ENCODE results near the gene ABCA12. TPM values are rescaled to one million over a fixed set of nuclear protein-coding genes. Genes with fewer than 3 reads are reported as not detected.

Gene ABCA12
- total RNA-seq, 1 donor from 2014 or later, result 0.12 TPM

GRCh38 chr2:215149486-215149885 lies 11.1 kb upstream of the ABCA12 start:
- Mint-ChIP-seq H3K9me3 (no peaks in the 10 kb centered on the region), H3K4me1 (no peaks in the 10 kb centered on the region), H3K27me3 (ENCODE audit: low read depth) (no peaks in the 10 kb centered on the region), H3K27ac (ENCODE audit: unreplicated experiment) (no peak overlapping the region), H3K36me3 (ENCODE audit: low read depth) (no peaks in the 10 kb centered on the region), H3K4me3 (no peak overlapping the region)
- no peak for DNase-seq (ENCODE audit: low read depth, low spot score)
- TF ChIP-seq CTCF (conservative IDR thresholded peaks at IDR 0.05), result no peak

DNA sequence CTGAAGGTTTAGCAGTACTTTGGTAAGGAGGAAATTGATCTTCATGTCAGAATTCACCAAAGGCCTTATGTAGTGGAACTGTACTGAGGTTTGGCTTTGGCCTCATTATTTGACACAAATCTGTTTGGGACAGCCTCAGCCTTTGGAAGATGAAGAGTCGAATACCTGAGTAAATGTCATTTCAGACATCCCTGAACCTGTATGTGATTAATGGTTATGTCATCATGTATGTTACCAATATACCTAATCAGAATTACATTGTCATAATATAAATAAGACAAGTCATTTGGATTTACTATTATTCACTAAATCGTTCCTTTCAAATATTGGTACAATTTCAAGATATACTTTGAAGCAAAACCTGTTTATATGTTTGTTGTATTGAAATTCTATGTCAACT lies 10.6 kb upstream of the ABCA12 start:
- Mint-ChIP-seq H3K27me3 (ENCODE audit: low read depth) (no peaks in the 10 kb centered on the region), H3K36me3 (ENCODE audit: low read depth) (no peaks in the 10 kb centered on the region), H3K4me3 (no peak overlapping the region), H3K27ac (ENCODE audit: unreplicated experiment) (no peak overlapping the region), H3K9me3 (no peaks in the 10 kb centered on the region), H3K4me1 (no peaks in the 10 kb centered on the region)
- TF ChIP-seq CTCF (conservative IDR thresholded peaks at IDR 0.05), result no peak
- no peak for DNase-seq (ENCODE audit: low read depth, low spot score)

- H3K4me3 Mint-ChIP-seq, result no peak overlapping the region
- H3K27me3 Mint-ChIP-seq (ENCODE audit: low read depth), result no peaks in the 10 kb centered on the region
Measured at GRCh38 chr2:215145611-215146010, 7.2 kb upstream of the ABCA12 start.

GRCh38 chr2:215144106-215144875 lies 5.9 kb upstream of the ABCA12 start:
- no peaks in the 10 kb centered on the region for H3K4me1 Mint-ChIP-seq
- no peak for TF ChIP-seq CTCF (conservative IDR thresholded peaks at IDR 0.05)
- no peak for DNase-seq (ENCODE audit: low read depth, low spot score)
- peak overlapping the region; percentile 25 for H3K27ac Mint-ChIP-seq (ENCODE audit: unreplicated experiment)
- H3K9me3 Mint-ChIP-seq, result no peaks in the 10 kb centered on the region
- H3K4me3 Mint-ChIP-seq, result no peak overlapping the region
- no peaks in the 10 kb centered on the region for H3K27me3 Mint-ChIP-seq (ENCODE audit: low read depth)
- no peaks in the 10 kb centered on the region for H3K36me3 Mint-ChIP-seq (ENCODE audit: low read depth)

More at GRCh38 chr2:215145611-215146010, 7.2 kb upstream of the ABCA12 start:
- H3K9me3 Mint-ChIP-seq, result no peaks in the 10 kb centered on the region
- TF ChIP-seq CTCF (conservative IDR thresholded peaks at IDR 0.05), result no peak
- no peak for DNase-seq (ENCODE audit: low read depth, low spot score)
- no peaks in the 10 kb centered on the region for H3K4me1 Mint-ChIP-seq
- no peak overlapping the region for H3K27ac Mint-ChIP-seq (ENCODE audit: unreplicated experiment)
- no peaks in the 10 kb centered on the region for H3K36me3 Mint-ChIP-seq (ENCODE audit: low read depth)

DNA sequence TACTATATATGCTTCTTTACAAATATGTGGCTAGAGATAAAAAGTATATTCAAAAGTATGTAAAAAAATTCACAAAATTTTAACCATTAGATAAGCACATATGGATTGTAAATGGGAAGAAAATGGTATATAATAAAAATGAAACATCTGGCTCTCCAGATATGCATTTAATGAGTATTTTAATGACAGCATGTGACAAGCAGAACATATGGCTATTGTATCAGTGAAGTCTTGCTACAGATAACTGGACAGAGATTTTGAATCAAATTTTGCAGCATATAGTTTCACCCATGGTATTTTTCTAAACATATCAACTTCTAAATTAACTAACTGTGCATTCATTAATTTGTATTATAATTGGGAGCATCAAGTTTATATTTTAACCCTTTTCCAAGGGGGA lies 5.0 kb upstream of the ABCA12 start:
- Mint-ChIP-seq H3K4me1 (no peaks in the 10 kb centered on the region), H3K36me3 (ENCODE audit: low read depth) (no peaks in the 10 kb centered on the region), H3K4me3 (no peak overlapping the region), H3K9me3 (no peaks in the 10 kb centered on the region), H3K27ac (ENCODE audit: unreplicated experiment) (no peak overlapping the region), H3K27me3 (ENCODE audit: low read depth) (no peaks in the 10 kb centered on the region)
- DNase-seq (ENCODE audit: low read depth, low spot score), result no peak
- TF ChIP-seq CTCF (conservative IDR thresholded peaks at IDR 0.05), result no peak
